Esophagus (tissue), 2 donors: ENCODE results near the gene ARPC5. TPM values are rescaled to one million over a fixed set of nuclear protein-coding genes. Genes with fewer than 3 reads are reported as not detected.
"Not testable (repeated sequence)": the region's sequence is repeated elsewhere in the genome, so short reads cannot be mapped to it uniquely, and the experiment has no call there.

Experiments used
- H3K27ac ChIP-seq, 2 donors: one replicate each; pipeline ENCODE4 v1.5.1; 2013; ENCODE audit warnings: low read depth in 2 of 2, mild to moderate bottlenecking in 2 of 2, inconsistent platforms in 1 of 2, low read length in 1 of 2, moderate library complexity in 1 of 2
- H3K27me3 ChIP-seq, 2 donors: one replicate each; pipeline ENCODE4 v1.6.1; 2013; ENCODE audit warnings: low read length in 2 of 2, control low read depth in 1 of 2, mild to moderate bottlenecking in 1 of 2; ENCODE audit not compliant: insufficient read depth in 2 of 2, control insufficient read depth in 1 of 2
- H3K36me3 ChIP-seq, 2 donors: one replicate each; pipeline ENCODE4 v1.6.1; 2013; ENCODE audit warnings: low read length in 1 of 2; ENCODE audit not compliant: control insufficient read depth in 2 of 2, insufficient read depth in 2 of 2
- H3K4me1 ChIP-seq, 2 donors: one replicate each; pipeline ENCODE4 v1.6.1; 2013; ENCODE audit warnings: low read length in 1 of 2; ENCODE audit not compliant: control insufficient read depth in 2 of 2, insufficient read depth in 2 of 2
- H3K4me3 ChIP-seq, 2 donors: one replicate each; pipeline ENCODE4 v1.5.1; 2013; ENCODE audit warnings: low read length in 2 of 2, mild to moderate bottlenecking in 2 of 2, low read depth in 1 of 2, moderate library complexity in 1 of 2
- H3K9me3 ChIP-seq, 2 donors: one replicate each; pipeline ENCODE4 v1.6.1; 2013; ENCODE audit warnings: mild to moderate bottlenecking in 2 of 2, low read depth in 1 of 2, low read length in 1 of 2, moderate library complexity in 1 of 2; ENCODE audit not compliant: control insufficient read depth in 2 of 2, insufficient read depth in 1 of 2
- WGBS, 2 donors: extraction: QIAGEN DNeasy Blood & Tissue Kit; methylation state at CpG; one replicate each; pipeline ENCODE4 v1.1.7; 2013; 5-methylcytosine and 5-hydroxymethylcytosine counted together
- polyA plus RNA-seq, 2 donors: library from polyadenylated mRNA; stranded (reverse); fragments of 200-250 nt; gene quantifications; one replicate each; pipeline ENCODE4 v1.2.3, GENCODE V29; 2013
- donor health status: healthy with polysubstance abuse.
- donor health status: Bipolar disorder and iron deficiency.

Gene ARPC5
- polyA plus RNA-seq, 2 donors = 77.7 to 90.3 TPM

DNA sequence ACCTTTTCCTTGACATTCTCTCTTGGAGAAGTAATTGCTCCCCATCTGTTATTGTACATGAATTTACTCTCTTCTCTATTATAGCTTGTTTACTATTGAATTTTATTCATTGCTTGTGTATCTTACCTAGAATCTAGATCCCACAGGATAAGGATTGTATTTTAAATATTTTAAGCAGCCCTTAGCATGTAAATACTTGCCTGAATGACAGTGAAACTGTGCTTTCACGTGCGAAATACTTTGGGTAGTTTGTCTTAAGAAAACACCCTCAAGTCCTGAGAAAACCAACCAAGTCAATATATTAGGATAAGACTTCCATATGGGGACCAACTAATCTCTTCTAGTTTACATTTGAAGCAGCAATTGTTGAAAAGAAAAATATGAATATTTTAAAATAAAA lies 15.3 kb downstream of the ARPC5 start:
- Histone ChIP-seq H3K4me1 (no peaks in the 10 kb centered on the region), H3K9me3 (no peaks in the 10 kb centered on the region), H3K27me3 (no peaks in the 10 kb centered on the region), H3K27ac (no peak overlapping the region), H3K4me3 (no peak overlapping the region), H3K36me3 (no peaks in the 10 kb centered on the region)
- 42 to 63% methylated on average over 2 of the region's 2 CpGs for WGBS, 2 donors

DNA sequence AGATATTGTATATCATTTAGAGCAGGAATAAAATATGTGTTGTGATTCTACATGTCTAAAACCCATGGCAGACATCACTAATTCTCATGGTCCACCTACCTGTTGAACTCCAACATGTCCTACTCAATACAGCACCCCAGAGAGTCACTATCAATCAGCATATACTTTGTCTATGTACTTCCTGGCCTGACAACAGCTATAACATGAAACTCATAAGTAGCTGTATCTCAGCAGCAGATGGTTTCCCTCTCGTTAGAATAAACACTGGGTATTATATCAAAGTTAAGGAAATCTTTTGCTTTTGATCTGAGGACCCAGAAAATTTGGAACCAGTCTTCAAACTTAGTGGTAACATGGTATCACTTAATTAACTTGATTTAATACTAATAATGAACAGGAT lies 15.8 kb downstream of the ARPC5 start:
- WGBS, 2 donors = 74 to 79% methylated on average over 1 of the region's 1 CpG
- Histone ChIP-seq H3K36me3 (no peaks in the 10 kb centered on the region), H3K27ac (no peak overlapping the region), H3K9me3 (no peaks in the 10 kb centered on the region), H3K27me3 (no peaks in the 10 kb centered on the region), H3K4me1 (no peaks in the 10 kb centered on the region), H3K4me3 (no peak overlapping the region)

DNA sequence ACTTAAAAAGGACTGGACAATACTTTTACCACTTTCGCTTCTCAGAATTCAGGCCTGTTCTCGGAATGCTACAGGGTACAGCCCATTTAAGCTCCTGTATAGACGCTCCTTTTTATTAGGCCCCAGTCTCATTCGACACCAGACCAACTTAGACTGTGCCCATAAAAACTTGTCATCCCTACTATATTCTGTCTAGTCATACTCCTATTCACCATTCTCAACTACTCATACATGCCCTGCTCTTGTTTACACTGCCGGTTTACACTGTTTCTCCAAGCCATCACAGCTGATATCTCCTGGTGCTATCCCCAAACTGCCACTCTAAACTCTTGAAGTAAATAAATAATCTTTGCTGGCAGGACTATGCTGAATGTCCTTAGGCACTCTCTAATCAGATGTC lies 17.4 kb downstream of the ARPC5 start:
- H3K27ac ChIP-seq, H3K4me3 ChIP-seq, H3K9me3 ChIP-seq, H3K4me1 ChIP-seq, H3K36me3 ChIP-seq, H3K27me3 ChIP-seq: not testable (repeated sequence)
- WGBS, 2 donors = 82 to 90% methylated on average over 5 of the region's 5 CpGs

- H3K27me3 ChIP-seq, H3K4me3 ChIP-seq: not testable (repeated sequence)
- 79 to 85% methylated on average over 3 of the region's 3 CpGs for WGBS, 2 donors
These were observed 22.6 kb downstream of the ARPC5 start for GRCh38 chr1:183612975-183613374.

DNA sequence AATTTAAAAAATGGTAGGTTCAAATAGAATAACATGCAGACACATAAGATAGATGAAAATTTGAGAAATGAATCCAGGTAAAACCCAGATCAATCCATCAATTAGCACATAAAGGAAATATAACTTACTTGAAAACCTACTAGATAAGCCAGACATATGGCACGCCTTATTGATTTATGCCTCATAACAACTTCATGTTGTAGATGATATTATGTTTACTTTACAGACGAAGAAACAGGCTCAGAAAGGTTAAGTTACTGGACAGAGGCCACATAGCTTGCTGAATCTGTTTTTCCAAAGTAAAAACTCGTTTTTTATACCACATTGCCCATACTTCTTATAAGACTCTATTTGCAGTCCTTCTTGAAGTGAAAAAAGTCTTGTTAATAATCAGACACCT lies 23.2 kb downstream of the ARPC5 start:
- no peaks in the 10 kb centered on the region for H3K36me3 ChIP-seq
- H3K4me1 ChIP-seq = peaks cover 0 to 3% of the 10 kb centered on the region in 2 donors
- 52 to 77% methylated on average over 3 of the region's 3 CpGs for WGBS, 2 donors
- H3K9me3 ChIP-seq = no peaks in the 10 kb centered on the region
- H3K27me3 ChIP-seq = no peaks in the 10 kb centered on the region
- H3K27ac ChIP-seq = no peak overlapping the region
- H3K4me3 ChIP-seq = no peak overlapping the region

More at GRCh38 chr1:183612975-183613374, 22.6 kb downstream of the ARPC5 start:
- not testable (repeated sequence) for H3K27ac ChIP-seq, H3K4me1 ChIP-seq, H3K9me3 ChIP-seq, H3K36me3 ChIP-seq

- Histone ChIP-seq H3K27ac (no peak overlapping the region), H3K4me3 (no peak overlapping the region), H3K36me3 (no peaks in the 10 kb centered on the region), H3K4me1 (peaks cover 0 to 3% of the 10 kb centered on the region in 2 donors), H3K27me3 (no peaks in the 10 kb centered on the region), H3K9me3 (no peaks in the 10 kb centered on the region)
- 35 to 39% methylated on average over 2 of the region's 2 CpGs for WGBS, 2 donors
These were observed 24.6 kb downstream of the ARPC5 start for GRCh38 chr1:183611021-183611420.

DNA sequence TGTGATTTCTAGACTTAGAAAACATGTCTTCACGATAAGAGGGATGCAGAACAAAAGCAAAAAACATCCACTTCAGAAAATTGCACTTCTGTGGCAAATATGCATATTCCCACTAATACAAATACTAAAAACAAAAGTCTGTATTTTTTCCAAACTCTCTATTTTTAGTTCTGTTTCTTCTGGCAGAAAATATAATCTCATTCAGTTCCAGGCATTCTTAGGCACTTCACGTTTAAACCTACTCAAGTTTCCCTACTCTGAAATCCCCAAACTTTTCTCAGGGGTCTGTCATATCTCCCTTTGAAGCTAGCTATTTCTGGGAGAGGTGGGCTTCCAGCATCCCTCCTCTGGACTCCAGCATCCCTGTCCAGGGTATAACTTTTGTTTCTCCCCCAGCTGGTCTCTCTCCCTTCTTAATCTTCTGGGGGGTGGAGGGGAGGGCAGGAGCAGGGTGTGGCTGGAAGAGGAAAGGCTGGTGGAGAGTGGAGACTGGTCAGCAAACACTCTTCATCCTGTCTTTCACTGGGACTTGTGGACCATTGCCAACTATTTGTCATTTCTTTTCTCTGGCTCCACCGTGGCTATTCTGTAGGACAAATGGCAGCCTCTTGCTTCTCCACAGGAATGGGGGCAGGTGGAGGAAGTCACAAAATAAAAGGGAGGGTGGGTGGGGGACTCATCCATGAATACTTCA lies 25.7 kb downstream of the ARPC5 start:
- Histone ChIP-seq H3K27me3 (no peaks in the 10 kb centered on the region), H3K4me1 (peaks cover 0 to 3% of the 10 kb centered on the region in 2 donors), H3K4me3 (no peak overlapping the region), H3K27ac (no peak overlapping the region), H3K9me3 (no peaks in the 10 kb centered on the region), H3K36me3 (no peaks in the 10 kb centered on the region)
- WGBS, 2 donors = 26 to 41% methylated on average over 3 of the region's 3 CpGs

- Histone ChIP-seq H3K9me3 (no peaks in the 10 kb centered on the region), H3K4me3 (no peak overlapping the region), H3K36me3 (no peaks in the 10 kb centered on the region), H3K27me3 (no peaks in the 10 kb centered on the region), H3K4me1 (peaks cover 0 to 3% of the 10 kb centered on the region in 2 donors), H3K27ac (peak overlapping the region; percentile 3 to 33)
- WGBS, 2 donors = 44 to 64% methylated on average over 5 of the region's 5 CpGs
These were observed 26.3 kb downstream of the ARPC5 start for GRCh38 chr1:183609313-183609712.

DNA sequence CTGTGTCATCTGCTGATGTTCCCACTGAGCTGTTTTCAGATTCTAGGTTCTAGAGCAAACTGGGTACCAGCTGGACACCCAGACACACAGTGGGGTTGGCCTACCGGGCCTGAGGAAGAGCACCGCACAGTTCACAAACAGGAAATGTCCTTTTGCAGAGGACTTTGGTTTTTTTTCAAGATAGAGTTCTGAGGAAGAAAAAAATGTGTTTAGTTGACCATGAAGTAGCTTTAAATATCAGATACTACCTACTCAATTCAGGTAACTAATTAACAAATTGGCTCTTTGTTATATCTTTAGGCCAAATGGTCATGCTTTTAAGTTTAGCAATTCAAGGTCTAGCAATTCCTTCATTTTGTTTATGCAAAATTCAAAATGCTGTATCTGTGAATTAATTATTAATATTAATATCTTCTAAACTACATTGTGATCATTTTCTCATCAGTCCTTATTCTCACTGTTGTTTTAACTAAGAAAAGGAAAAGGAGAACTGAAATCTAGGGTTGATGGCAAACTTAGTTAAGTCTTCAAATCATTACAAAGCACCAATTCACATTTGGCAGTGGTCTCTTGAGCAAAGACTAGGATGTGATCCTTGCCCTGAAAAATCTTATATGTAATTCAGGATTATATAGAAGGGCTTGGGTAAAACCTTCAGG lies 28.1 kb downstream of the ARPC5 start:
- peaks cover 0 to 3% of the 10 kb centered on the region in 2 donors for H3K4me1 ChIP-seq
- H3K27me3 ChIP-seq = no peaks in the 10 kb centered on the region
- H3K36me3 ChIP-seq = no peaks in the 10 kb centered on the region
- H3K9me3 ChIP-seq = no peaks in the 10 kb centered on the region
- 62 to 74% methylated on average over 2 of the region's 2 CpGs for WGBS, 2 donors
- no peak overlapping the region for H3K27ac ChIP-seq
- H3K4me3 ChIP-seq = no peak overlapping the region

GRCh38 chr1:183605904-183606303 lies 29.7 kb downstream of the ARPC5 start:
- 86 to 92% methylated on average over 2 of the region's 2 CpGs for WGBS, 2 donors
- Histone ChIP-seq H3K36me3 (no peaks in the 10 kb centered on the region), H3K4me1 (peaks cover 0 to 3% of the 10 kb centered on the region in 2 donors), H3K27me3 (no peaks in the 10 kb centered on the region), H3K4me3 (no peak overlapping the region), H3K27ac (no peak overlapping the region), H3K9me3 (no peaks in the 10 kb centered on the region)
